Measurements from ENCODE around the gene NCK2.

Gene NCK2

DNA sequence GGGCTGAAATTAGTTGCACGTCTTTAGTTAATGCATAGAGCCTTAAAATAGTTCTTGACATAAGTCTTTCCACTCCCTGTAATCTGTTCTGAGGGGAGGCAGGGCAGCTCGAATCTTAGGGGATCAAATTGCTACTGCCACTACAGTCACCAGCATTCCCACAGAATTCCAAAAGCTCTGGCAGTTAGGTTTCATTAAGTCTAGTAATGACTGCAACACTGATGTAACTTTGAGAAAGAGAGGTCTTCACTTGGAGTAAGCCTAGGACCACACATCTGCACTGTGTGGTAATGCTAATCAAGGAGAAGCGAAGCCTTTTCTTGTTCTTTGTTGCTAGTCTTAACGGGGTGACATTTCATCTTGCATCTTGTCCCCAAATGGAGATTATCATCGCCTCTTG, 19.3 kb upstream of the NCK2 start:
- TF ChIP-seq EZH2phosphoT487 (IDR thresholded peaks at IDR 0.05; ENCODE audit: borderline replicate concordance, low read length): no peak
- TF ChIP-seq, protein P1, sequence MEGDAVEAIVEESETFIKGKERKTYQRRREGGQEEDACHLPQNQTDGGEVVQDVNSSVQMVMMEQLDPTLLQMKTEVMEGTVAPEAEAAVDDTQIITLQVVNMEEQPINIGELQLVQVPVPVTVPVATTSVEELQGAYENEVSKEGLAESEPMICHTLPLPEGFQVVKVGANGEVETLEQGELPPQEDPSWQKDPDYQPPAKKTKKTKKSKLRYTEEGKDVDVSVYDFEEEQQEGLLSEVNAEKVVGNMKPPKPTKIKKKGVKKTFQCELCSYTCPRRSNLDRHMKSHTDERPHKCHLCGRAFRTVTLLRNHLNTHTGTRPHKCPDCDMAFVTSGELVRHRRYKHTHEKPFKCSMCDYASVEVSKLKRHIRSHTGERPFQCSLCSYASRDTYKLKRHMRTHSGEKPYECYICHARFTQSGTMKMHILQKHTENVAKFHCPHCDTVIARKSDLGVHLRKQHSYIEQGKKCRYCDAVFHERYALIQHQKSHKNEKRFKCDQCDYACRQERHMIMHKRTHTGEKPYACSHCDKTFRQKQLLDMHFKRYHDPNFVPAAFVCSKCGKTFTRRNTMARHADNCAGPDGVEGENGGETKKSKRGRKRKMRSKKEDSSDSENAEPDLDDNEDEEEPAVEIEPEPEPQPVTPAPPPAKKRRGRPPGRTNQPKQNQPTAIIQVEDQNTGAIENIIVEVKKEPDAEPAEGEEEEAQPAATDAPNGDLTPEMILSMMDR (IDR thresholded peaks at IDR 0.05; ENCODE audit: low read depth, low read length, poor library complexity, severe bottlenecking): no peak
- Histone ChIP-seq H3K4me2 (ENCODE audit: low read length) (peak overlapping the region; percentile 55), H3K27ac (ENCODE audit: low read depth, low read length) (peak overlapping the region; percentile 37), H3K9me2 (replicated peaks; ENCODE audit: control insufficient read depth, low read length) (no peaks in the 10 kb centered on the region), H3K27me3 (ENCODE audit: control insufficient read depth, low read length) (no peaks in the 10 kb centered on the region), H3F3A (ENCODE audit: control insufficient read depth, insufficient read depth) (0 out of 2 replicates have a peak, but pooled peaks cover 2% of the 10 kb centered on the region), H4K20me1 (ENCODE audit: control insufficient read depth, insufficient read depth, low read depth, low read length) (no peaks in the 10 kb centered on the region), H3K79me2 (ENCODE audit: control insufficient read depth, low read length) (no peaks in the 10 kb centered on the region), H3K4me3 (ENCODE audit: low read length) (peak overlapping the region; percentile 33), H3K4me1 (ENCODE audit: control insufficient read depth, low read length) (peaks cover 53% of the 10 kb centered on the region), H3K9me3 (ENCODE audit: control insufficient read depth, insufficient read depth, low read length) (peaks cover 6% of the 10 kb centered on the region; the same call in 1 of the 2 replicates), H3K36me3 (ENCODE audit: control insufficient read depth, low read length) (no peaks in the 10 kb centered on the region)

DNA sequence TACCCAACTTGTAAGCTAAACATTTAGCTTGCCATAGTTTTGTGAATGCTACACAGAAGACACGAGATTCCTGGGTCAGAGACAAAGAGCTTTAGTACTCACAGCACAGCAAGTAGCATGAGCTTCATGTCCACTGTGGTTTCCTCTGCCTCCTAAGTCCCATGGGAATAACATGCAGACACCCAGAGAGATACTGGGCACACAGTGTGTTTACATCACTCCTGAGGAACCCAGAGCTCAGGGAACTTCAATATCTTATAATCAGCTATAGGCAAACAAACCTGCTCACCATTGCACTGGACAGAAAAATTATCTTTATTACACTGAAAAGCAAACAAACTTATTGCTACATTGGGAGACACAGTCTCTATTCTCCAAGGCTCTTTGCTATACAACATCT, 14.5 kb upstream of the NCK2 start:
- TF ChIP-seq, protein P1 (IDR thresholded peaks at IDR 0.05; ENCODE audit: low read depth, low read length, poor library complexity, severe bottlenecking): no peak
- no peak for TF ChIP-seq EZH2phosphoT487 (IDR thresholded peaks at IDR 0.05; ENCODE audit: borderline replicate concordance, low read length)
- no peaks in the 10 kb centered on the region for H3K79me2 ChIP-seq (ENCODE audit: control insufficient read depth, low read length)
- H3K27ac ChIP-seq (ENCODE audit: low read depth, low read length): peak overlapping the region; percentile 58
- no peak overlapping the region for H3K4me3 ChIP-seq (ENCODE audit: low read length)
- H3K27me3 ChIP-seq (ENCODE audit: control insufficient read depth, low read length): no peaks in the 10 kb centered on the region
- H3K36me3 ChIP-seq (ENCODE audit: control insufficient read depth, low read length): no peaks in the 10 kb centered on the region
- H3K9me3 ChIP-seq (ENCODE audit: control insufficient read depth, insufficient read depth, low read length): peaks cover 6% of the 10 kb centered on the region; the same call in 1 of the 2 replicates
- peaks cover 89% of the 10 kb centered on the region for H3K4me1 ChIP-seq (ENCODE audit: control insufficient read depth, low read length)
- no peaks in the 10 kb centered on the region for H3K9me2 ChIP-seq (replicated peaks; ENCODE audit: control insufficient read depth, low read length)
- 0 out of 2 replicates have a peak, but pooled peaks cover 2% of the 10 kb centered on the region for H3F3A ChIP-seq (ENCODE audit: control insufficient read depth, insufficient read depth)
- no peaks in the 10 kb centered on the region for H4K20me1 ChIP-seq (ENCODE audit: control insufficient read depth, insufficient read depth, low read depth, low read length)
- H3K4me2 ChIP-seq (ENCODE audit: low read length): no peak overlapping the region

DNA sequence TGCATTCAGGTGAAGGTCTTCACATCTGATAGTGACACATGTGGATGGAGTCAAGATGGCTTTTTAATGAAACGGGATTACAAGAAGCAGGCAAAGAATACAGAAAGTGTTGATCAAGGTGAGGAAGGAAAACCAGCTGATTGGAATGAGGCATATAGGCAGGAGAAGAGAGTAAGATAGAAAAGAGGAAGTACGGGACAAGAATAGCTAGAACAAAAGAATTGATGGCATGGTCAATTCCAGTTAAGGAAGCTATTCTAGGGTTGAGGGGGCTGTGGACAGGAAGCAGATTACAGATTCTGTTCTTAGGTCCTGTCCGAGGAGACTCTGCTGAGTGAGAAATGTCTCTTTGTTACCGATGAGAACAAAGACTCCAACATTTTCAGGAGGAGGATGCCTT, 13.2 kb upstream of the NCK2 start:
- peaks cover 84% of the 10 kb centered on the region for H3K4me1 ChIP-seq (ENCODE audit: control insufficient read depth, low read length)
- TF ChIP-seq, protein P1 (IDR thresholded peaks at IDR 0.05; ENCODE audit: low read depth, low read length, poor library complexity, severe bottlenecking): no peak
- TF ChIP-seq EZH2phosphoT487 (IDR thresholded peaks at IDR 0.05; ENCODE audit: borderline replicate concordance, low read length): no peak
- H3K4me2 ChIP-seq (ENCODE audit: low read length): peak overlapping the region; percentile 27; the same call in 1 of the 2 replicates

More for the DNA sequence above, 13.2 kb upstream of the NCK2 start:
- Histone ChIP-seq H3F3A (ENCODE audit: control insufficient read depth, insufficient read depth) (no peaks in the 10 kb centered on the region), H3K27me3 (ENCODE audit: control insufficient read depth, low read length) (no peaks in the 10 kb centered on the region), H3K4me3 (ENCODE audit: low read length) (no peak overlapping the region), H3K27ac (ENCODE audit: low read depth, low read length) (no peak overlapping the region), H3K36me3 (ENCODE audit: control insufficient read depth, low read length) (no peaks in the 10 kb centered on the region), H4K20me1 (ENCODE audit: control insufficient read depth, insufficient read depth, low read depth, low read length) (no peaks in the 10 kb centered on the region), H3K9me2 (replicated peaks; ENCODE audit: control insufficient read depth, low read length) (no peaks in the 10 kb centered on the region), H3K79me2 (ENCODE audit: control insufficient read depth, low read length) (no peaks in the 10 kb centered on the region), H3K9me3 (ENCODE audit: control insufficient read depth, insufficient read depth, low read length) (peaks cover 6% of the 10 kb centered on the region; the same call in 1 of the 2 replicates)

Data from DOHH2 (cell line).